Right lobe of liver (tissue), 4 donors: ENCODE measurements around the gene CPD.

Experiments used
- POLR2A ChIP-seq: fragments of 450-650 bp; IDR thresholded peaks from one replicate; pipeline ENCODE4 v1.6.1; 2017; ENCODE audit warnings: antibody characterized with exemption, mild to moderate bottlenecking
- TF ChIP-seq, protein P1 (sequence below), 4 donors: fragments of 200-600 bp in 3 of 4; fragments of 450-650 bp in 1 of 4; IDR thresholded peaks; one replicate each; pipeline versions ENCODE4 v1.5.1 to v1.8.0; 2016 to 2022; ENCODE audit warnings: antibody characterized with exemption in 4 of 4, mild to moderate bottlenecking in 2 of 4
- donor health status: DM: no; HTN: no; CAD: no.
- donor health status: DM: no; HTN: no; CAD: no.
- donor health status: DM: no; HTN: yes; CAD: no.

- no peak for TF ChIP-seq POLR2A
- TF ChIP-seq, protein P1, sequence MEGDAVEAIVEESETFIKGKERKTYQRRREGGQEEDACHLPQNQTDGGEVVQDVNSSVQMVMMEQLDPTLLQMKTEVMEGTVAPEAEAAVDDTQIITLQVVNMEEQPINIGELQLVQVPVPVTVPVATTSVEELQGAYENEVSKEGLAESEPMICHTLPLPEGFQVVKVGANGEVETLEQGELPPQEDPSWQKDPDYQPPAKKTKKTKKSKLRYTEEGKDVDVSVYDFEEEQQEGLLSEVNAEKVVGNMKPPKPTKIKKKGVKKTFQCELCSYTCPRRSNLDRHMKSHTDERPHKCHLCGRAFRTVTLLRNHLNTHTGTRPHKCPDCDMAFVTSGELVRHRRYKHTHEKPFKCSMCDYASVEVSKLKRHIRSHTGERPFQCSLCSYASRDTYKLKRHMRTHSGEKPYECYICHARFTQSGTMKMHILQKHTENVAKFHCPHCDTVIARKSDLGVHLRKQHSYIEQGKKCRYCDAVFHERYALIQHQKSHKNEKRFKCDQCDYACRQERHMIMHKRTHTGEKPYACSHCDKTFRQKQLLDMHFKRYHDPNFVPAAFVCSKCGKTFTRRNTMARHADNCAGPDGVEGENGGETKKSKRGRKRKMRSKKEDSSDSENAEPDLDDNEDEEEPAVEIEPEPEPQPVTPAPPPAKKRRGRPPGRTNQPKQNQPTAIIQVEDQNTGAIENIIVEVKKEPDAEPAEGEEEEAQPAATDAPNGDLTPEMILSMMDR (IDR thresholded peaks at IDR 0.05), result no peak
Measured at GRCh38 chr17:30380643-30381339, 2.1 kb downstream of the CPD start.
